Germinal center (tissue), 1 donor: Measurements from ENCODE around the gene PCAT6.
A peak's percentile ranks its signal among the peaks of the same experiment; 100 is the strongest.
"Not testable (repeated sequence)": the region's sequence is repeated elsewhere in the genome, so short reads cannot be mapped to it uniquely, and the experiment has no call there.

Source experiments
- DNase-seq: peaks from one replicate; pipeline ENCODE4 v3.0.0; 2012; ENCODE audit warnings: mixed read lengths, low spot score

Gene PCAT6

DNA sequence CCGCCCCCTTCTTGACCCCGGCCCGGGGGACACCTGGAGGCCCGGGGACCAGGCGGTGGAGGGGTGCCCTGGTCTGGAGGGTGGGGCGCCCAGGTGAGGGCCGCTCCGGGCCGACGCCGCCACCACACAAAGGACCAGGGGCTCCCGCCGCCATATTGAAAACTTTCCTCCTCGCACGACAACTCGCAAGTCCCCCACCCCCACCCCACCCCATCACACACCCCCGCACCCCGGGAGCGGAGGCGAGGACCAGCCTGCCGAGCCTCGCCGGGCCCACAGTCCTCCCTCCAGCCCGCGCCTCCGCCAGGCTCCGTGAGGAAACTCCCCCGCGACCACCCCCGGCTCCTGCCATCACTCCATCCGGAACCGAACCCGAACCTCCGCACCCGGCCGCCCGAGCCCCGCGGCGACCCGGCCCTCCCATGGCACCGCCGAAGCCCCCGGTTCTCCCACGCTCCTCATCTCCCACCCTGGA is 3.3 kb upstream of the PCAT6 start:
- DNase-seq, result peak; percentile 66

DNA sequence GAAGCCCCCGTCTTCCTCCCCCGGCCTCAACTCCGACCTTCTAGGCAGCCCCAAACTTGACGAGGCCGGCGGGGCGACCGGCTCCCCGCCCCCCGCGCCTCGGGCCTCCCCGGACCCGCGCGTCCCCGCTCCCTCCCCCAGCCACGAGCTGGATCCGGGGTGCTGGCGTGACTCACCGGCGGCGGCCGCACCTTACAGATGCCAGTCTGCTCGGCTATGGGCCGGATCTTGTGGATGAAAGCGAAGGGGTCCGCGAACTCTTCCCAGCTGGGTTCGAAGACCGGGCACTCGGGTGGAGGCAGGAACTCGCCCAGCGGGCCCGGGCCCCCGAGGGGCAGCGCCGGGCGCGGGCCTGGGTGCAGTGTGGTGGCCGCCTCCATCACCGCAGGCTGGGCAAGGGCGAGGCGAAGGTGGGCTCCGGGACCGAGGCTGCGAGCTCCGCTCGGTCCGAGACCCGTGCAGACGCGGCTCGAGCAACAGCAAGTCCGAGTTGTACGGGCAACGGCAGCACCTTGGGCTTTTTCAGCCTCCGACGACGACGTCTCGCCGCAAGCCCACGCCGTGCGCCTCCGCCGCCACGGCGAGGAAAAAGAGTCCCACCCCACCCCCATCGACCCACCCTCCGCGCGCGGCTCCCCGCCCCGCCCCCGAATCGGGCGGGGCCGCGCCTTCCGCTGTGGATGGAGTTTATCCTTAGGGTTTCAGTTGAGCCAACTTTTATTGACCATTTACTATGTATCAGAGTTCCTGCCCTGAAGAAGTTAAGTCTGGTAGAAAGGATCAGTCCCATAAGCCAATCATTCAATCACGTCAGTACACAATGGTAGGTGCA is 2.6 kb upstream of the PCAT6 start, which contains the start of gene KDM5B:
KDM5B (minus strand) TSS at position 496 of the 832 bp plus-strand sequence; CDS start at position 380, 116 bp downstream.
- peak; percentile 64 for DNase-seq

DNA sequence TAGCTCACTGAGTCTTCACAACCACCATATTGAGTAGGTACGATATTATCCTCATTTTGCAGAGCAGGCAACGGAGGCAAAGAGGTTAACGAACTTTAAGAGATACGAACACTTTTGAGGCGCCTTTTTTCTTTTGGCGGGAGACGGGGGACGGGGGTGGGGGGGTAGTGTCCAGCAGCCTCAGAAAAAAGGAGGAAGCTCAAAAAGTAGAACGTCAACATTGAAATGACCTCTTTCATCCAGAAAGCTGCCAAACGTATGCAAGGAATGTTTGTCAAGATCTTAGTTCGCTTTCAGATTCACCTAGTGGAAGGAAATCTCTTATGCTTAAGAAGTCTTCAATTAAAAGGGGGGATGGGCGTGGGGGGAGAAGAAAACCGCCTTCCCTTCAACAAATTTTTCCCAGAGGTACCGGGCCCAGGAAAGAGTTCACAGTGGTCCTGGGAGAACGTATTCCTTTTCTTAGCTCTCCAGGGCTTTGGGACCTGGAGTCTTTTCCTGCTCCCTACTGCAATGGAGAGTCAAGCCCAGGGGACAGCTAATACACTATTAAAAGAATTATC is 1.1 kb upstream of the PCAT6 start:
- DNase-seq, result no peak

GRCh38 chr1:202810193-202810614 is 550 bp upstream of the PCAT6 start:
- DNase-seq, result no peak

DNA sequence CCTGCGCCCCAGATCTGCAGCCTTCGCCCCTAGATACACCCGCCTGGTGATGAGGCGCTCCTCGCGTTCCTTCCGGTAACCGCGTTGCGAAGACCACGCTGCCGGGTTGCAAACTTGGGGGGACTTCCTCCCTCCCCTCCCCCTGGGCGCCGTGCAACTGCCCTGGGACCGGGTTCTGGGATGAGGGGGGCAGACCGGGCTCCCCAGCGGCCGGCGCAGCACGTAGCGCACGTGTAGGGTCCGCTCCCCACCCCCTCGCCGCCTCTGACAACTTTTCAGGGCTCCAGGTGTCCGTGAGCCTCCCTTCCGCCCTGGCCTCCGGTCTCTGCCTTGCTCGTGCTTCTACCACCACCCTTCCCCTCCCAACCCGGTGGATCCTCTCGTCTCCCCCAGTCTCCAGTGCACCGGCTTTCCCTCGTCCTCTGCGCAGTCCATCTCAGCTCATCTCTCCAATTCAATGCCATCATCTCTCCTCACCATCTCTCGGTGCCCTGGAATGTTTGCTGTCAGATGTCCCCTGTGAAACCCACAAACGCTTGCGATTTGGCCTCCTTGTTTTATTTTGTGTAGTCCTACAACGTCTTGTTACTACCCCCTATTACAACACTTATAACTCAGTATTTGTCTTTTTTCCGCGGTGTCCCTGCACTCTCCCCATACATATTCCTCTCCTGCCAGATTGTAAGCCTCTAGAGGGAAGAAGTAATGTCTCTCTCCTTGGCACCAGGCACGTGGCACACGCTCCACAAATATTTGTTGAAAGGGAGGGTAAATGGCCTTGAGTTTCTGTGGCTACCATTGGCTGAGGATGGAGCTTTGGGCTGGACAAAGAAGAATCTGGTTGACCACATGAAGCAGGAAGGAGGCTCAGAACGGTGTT is 782 bp downstream of the PCAT6 start:
- peak; percentile 38 for DNase-seq

- DNase-seq, result no peak
These were observed 1.6 kb downstream of the PCAT6 start for GRCh38 chr1:202812176-202813026.

DNA sequence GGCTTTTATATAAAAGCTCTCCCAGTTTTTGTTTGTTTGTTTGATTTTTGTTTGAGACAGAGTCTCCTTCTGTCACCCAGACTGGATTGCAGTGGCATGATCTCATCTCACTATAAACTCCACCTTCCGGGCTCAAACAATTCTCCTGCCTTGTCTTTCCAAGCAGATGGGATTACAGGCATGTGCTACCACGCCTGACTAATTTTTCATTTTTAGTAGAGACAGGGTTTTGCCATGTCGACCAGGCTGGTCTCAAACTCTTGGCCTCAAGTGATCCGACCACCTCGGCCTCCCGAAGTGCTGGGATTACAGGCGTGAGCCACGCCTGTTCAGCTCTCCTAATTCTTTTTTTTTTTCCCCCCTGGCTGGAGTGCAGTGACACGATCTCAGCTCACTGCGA is 4.4 kb downstream of the PCAT6 start:
- DNase-seq, result no peak

DNA sequence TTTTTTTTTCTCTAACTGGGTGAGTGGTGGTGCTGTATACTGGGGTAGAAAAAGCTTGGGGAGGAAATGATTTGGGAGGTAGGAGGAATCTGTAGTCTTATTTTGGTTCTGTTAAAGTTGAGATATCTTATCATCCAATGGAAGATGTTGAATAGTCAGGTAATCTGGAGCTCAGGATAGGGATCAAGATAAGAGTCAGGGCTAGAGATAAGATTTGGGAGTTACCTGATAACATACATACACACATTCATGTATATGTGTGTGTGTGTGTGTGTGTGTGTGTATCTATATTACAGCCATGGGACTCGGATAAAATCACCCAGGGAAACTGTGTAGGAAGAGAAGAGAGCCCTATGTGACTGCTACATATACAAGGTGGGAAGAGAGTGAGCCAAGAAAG is 8.1 kb downstream of the PCAT6 start:
- no peak for DNase-seq

GRCh38 chr1:202821467-202821866 is 10.7 kb downstream of the PCAT6 start:
- DNase-seq, result no peak

GRCh38 chr1:202825748-202826147 is 15.0 kb downstream of the PCAT6 start:
- DNase-seq, result no peak

- not testable (repeated sequence) for DNase-seq
These were observed 18.5 kb downstream of the PCAT6 start for GRCh38 chr1:202829223-202829622.

DNA sequence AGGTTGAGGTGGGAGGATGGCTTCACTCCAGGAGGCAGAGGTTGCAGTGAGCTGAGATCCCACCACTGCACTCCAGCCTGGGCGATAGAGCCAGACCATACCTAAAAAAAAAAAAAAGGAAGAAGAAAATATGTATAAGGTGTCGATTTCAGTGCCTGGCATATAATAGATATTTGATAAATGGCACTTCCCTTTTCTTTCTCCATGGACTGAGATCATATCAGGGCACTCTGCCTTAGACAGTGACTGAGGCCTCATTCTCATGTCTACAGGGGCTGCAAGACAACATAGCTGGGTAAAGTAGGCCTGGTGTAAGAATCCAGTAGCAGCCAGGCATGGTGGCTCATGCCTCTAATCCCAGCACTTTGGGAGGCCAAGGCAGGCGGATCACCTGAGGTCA is 21.2 kb downstream of the PCAT6 start:
- DNase-seq, result no peak

DNA sequence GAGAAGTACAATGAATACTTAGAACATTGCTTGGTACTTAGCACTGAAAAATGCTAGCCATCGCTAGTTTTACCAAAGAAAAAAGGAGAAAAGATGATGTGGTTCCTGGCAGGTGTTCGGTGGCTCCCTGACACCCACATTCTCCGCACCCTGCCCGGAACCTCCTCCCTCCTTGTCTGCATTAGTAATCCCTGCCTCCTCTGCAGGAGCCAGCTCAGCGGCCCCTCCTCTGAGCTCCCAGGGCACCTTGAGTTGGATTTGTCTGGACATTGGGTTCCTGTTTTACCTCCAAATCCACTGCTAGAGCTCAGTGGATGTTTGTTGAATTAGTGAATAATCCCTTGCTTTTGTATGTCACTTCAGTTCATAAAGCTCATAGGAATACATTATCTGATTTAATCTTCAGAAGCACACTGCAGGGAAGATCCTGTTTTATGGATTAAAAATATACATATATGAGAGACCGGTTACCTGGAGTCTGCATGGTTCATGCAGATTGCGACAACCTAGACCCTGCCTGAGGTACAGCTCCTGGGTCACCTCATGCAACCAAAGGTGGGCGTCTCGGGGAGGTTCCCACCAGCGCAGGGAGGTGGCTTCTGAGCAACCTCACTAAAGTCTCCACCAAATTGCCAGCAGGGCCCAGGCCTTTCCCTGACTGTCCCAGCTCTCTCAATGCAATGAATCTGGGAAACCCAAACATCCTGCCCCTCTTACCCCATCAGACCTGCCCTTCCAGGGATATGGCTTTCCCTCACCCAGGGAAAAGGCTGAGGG is 24.2 kb downstream of the PCAT6 start:
- no peak for DNase-seq

- DNase-seq, result no peak
These were observed 24.9 kb downstream of the PCAT6 start for GRCh38 chr1:202835548-202836072.

GRCh38 chr1:202836623-202837403 is 26.1 kb downstream of the PCAT6 start:
- no peak for DNase-seq

DNA sequence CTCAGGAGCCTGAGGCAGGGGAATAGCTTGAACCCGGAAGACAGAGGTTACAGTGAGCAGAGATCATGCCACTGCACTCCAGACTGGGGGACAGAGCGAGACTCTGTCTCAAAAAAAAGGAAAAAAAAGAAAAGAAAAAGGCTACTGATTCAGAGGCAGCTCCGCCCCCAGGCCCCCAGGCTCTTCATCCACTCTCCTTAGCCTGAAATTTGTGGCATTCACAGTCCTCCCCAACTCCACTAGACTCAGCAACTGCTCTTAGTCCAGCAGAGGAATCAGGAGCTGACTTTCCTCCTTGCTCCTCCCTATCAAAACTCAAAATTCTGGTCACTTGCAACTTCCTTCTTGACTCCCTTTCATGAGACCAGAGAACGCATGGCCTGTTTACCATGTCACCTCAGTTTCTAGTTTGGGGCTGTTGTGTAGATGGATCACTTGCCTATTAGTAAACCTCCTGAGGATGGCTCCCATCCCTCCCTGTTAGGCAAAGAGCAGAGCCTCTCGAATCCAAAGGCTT is 27.1 kb downstream of the PCAT6 start:
- no peak for DNase-seq

DNA sequence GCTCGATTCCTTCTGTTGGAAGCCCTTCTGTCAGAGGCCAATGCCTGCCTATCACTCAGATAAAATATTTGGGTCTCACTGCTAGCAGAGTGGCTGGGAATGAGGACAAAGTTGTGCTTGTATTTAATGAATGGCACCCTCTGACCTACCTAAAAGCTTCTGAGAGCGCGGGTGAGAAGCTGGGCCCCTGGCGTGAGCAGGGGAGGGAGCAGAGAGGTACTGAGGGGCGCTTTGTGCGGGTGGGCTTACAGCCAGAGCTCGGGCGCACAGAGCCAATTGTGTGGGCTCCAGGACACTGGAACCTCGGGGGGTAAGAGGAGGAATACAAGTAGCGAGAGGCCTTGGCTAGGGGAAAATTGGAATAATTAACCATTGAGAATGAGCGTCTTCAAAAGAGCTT is 32.3 kb downstream of the PCAT6 start:
- DNase-seq, result no peak

GRCh38 chr1:202844259-202844658 is 33.5 kb downstream of the PCAT6 start:
- DNase-seq, result no peak

DNA sequence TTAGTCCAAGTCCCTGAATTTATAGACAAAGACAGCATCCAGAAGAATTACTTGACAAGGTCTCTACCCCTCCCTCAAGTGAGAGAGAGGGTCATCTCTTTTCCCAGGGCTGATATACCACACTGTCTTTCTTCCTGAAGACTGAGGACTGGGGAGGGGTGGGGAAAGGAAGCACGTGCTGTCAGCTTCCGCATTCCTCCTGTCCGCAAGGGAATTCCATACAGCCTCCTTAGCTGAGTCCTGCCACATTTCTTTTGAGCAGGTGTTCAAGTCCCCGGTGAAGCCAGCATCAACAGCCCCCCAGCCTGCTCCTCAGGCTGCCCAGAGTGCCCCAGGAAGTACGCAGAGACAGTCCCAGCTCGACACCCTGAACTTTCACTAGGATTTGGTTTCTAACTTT is 34.2 kb downstream of the PCAT6 start:
- no peak for DNase-seq

- no peak for DNase-seq
These were observed 37.4 kb downstream of the PCAT6 start for GRCh38 chr1:202848191-202848542.
